GM20000 (cell line): ENCODE measurements around the gene CDADC1.

Source experiments
- DNase-seq: peaks from one replicate; pipeline ENCODE4 v3.0.0; 2012; ENCODE audit warnings: low spot score
- CTCF ChIP-seq: IDR thresholded peaks from 2 replicates; pipeline ENCODE4 v1.5.1; 2012; ENCODE audit warnings: mild to moderate bottlenecking, control low read depth; ENCODE audit errors: extremely low read depth, missing control alignments

The CDADC1 gene

DNA sequence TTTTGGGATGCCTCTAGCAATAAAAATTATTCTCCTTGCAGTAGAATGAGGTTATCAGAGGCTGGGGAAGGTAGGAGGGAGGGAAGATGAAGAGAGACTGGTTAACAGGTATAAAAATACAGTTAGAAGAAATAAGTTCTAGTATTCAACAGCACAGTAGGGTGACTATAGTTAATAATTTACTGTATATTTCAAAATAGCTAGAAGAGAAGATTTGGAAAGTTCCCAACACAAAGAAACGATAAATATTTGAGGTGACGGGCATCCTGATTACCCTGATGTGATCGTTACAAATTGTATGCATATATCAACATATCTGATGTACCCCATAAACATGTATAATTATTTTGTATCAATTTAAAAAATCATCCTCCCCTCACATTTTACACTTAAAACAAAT lies 93.8 kb downstream of the CDADC1 start:
- DNase-seq, result no peak
- TF ChIP-seq CTCF, result no peak

DNA sequence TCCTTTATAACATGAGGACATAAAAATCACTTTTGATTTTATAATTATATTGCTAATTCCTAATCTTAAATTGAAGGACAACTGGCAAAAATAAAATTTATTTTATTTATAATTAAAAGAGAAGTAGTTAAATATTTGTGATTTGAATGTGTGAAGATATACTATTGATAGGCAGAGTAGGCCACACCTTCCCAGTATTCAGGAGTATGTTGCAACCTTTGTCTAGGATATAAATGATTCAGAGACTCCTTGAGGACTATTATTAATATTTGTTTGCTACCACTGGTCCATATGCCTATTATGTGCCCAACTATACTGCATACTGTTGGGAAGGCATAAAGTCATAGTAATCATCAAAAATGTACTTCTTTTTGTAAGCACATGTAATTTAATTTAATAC lies 94.2 kb downstream of the CDADC1 start:
- TF ChIP-seq CTCF, result no peak
- DNase-seq, result no peak

DNA sequence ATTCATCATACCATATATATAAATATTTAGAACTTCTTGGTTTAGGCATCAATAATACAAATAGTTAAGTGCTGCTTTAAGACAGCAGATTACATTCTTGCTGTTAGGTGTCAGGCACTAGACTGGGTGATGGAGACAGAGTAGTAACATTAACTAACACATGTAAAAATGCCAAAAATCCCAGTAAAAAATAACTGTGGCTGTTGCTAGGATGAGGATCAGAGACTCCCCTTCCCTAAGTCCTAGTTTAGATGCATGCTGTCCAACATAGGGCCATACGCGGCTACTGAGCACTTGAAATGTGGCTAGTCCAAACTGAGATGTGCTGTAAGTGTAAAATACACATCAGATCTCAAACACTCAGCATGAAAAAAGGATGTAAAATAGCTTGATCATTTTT lies 94.7 kb downstream of the CDADC1 start:
- TF ChIP-seq CTCF, result no peak
- no peak for DNase-seq
